ENCODE measurements around the gene TBC1D2B.

The TBC1D2B gene

GRCh38 chr15:78034495-78035191 lies 42.9 kb downstream of the TBC1D2B start:
- no peak for DNase-seq (ENCODE audit: low spot score)

- DNase-seq (ENCODE audit: low spot score): no peak
These were observed 43.6 kb downstream of the TBC1D2B start for GRCh38 chr15:78033864-78034263.

GRCh38 chr15:78032671-78033070 lies 44.8 kb downstream of the TBC1D2B start:
- DNase-seq (ENCODE audit: low spot score): no peak

- no peak for DNase-seq (ENCODE audit: low spot score)
These were observed 52.6 kb downstream of the TBC1D2B start for GRCh38 chr15:78024883-78025282.

GRCh38 chr15:78024519-78024870 lies 53.0 kb downstream of the TBC1D2B start:
- no peak for DNase-seq (ENCODE audit: low spot score)

GRCh38 chr15:78023865-78024518 lies 53.5 kb downstream of the TBC1D2B start:
- DNase-seq (ENCODE audit: low spot score): no peak

- no peak for DNase-seq (ENCODE audit: low spot score)
These were observed 54.3 kb downstream of the TBC1D2B start for GRCh38 chr15:78023081-78023665.

GRCh38 chr15:78021761-78022160 lies 55.8 kb downstream of the TBC1D2B start:
- DNase-seq (ENCODE audit: low spot score): no peak

GRCh38 chr15:78020007-78020406 lies 57.5 kb downstream of the TBC1D2B start:
- DNase-seq (ENCODE audit: low spot score): no peak

- peak; percentile 30 for DNase-seq (ENCODE audit: low spot score)
These were observed 58.4 kb downstream of the TBC1D2B start for GRCh38 chr15:78018946-78019644.

GRCh38 chr15:78018445-78018844 lies 59.1 kb downstream of the TBC1D2B start:
- DNase-seq (ENCODE audit: low spot score): no peak

- no peak for DNase-seq (ENCODE audit: low spot score)
These were observed 60.7 kb downstream of the TBC1D2B start for GRCh38 chr15:78016860-78017259.

GRCh38 chr15:78012643-78013077 lies 64.9 kb downstream of the TBC1D2B start:
- DNase-seq (ENCODE audit: low spot score): no peak

GRCh38 chr15:78010067-78010466 lies 67.4 kb downstream of the TBC1D2B start:
- no peak for DNase-seq (ENCODE audit: low spot score)

- DNase-seq (ENCODE audit: low spot score): no peak
These were observed 69.3 kb downstream of the TBC1D2B start for GRCh38 chr15:78007964-78008886.

GRCh38 chr15:78007211-78007931 lies 70.1 kb downstream of the TBC1D2B start:
- DNase-seq (ENCODE audit: low spot score): no peak

- DNase-seq (ENCODE audit: low spot score): no peak
These were observed 70.8 kb downstream of the TBC1D2B start for GRCh38 chr15:78006567-78007205.

GRCh38 chr15:78004919-78005634 lies 72.4 kb downstream of the TBC1D2B start:
- peak; percentile 86 for DNase-seq (ENCODE audit: low spot score)

- DNase-seq (ENCODE audit: low spot score): no peak
These were observed 73.2 kb downstream of the TBC1D2B start for GRCh38 chr15:78004222-78004727.
